Measurements from ENCODE around the gene CHSY1. TPM values are rescaled to one million over a fixed set of nuclear protein-coding genes. Genes with fewer than 3 reads are reported as not detected.

The CHSY1 gene
- total RNA-seq, 1 donor from 2014 or later = 69.3 TPM

- no peak for TF ChIP-seq CTCF (IDR thresholded peaks at IDR 0.05; ENCODE audit: unreplicated experiment)
- no peak for DNase-seq (ENCODE audit: low spot score in 2 of 2, unreplicated experiment in 2 of 2)
- H3K27ac Mint-ChIP-seq = no peak overlapping the region
Measured at GRCh38 chr15:101168898-101169494, 82.9 kb downstream of the CHSY1 start.

GRCh38 chr15:101168463-101168824, 83.4 kb downstream of the CHSY1 start:
- DNase-seq (ENCODE audit: low spot score in 2 of 2, unreplicated experiment in 2 of 2) = no peak
- Mint-ChIP-seq H3K4me3 (no peak overlapping the region), H3K36me3 (peaks cover 6% of the 10 kb centered on the region), H3K9me3 (peaks cover 28% of the 10 kb centered on the region), H3K4me1 (peaks cover 12% of the 10 kb centered on the region), H3K27me3 (ENCODE audit: low read depth) (no peaks in the 10 kb centered on the region), H3K27ac (no peak overlapping the region)
- no peak for TF ChIP-seq CTCF (IDR thresholded peaks at IDR 0.05; ENCODE audit: unreplicated experiment)

More at GRCh38 chr15:101168898-101169494, 82.9 kb downstream of the CHSY1 start:
- peaks cover 23% of the 10 kb centered on the region for H3K9me3 Mint-ChIP-seq
- no peak overlapping the region for H3K4me3 Mint-ChIP-seq
- peaks cover 9% of the 10 kb centered on the region for H3K36me3 Mint-ChIP-seq
- no peaks in the 10 kb centered on the region for H3K27me3 Mint-ChIP-seq (ENCODE audit: low read depth)
- H3K4me1 Mint-ChIP-seq = peaks cover 12% of the 10 kb centered on the region

- no peaks in the 10 kb centered on the region for H3K27me3 Mint-ChIP-seq (ENCODE audit: low read depth)
- no peak for TF ChIP-seq CTCF (IDR thresholded peaks at IDR 0.05; ENCODE audit: unreplicated experiment)
- H3K9me3 Mint-ChIP-seq = peaks cover 28% of the 10 kb centered on the region
- DNase-seq (ENCODE audit: low spot score in 2 of 2, unreplicated experiment in 2 of 2) = no peak
- H3K36me3 Mint-ChIP-seq = peaks cover 6% of the 10 kb centered on the region
- peak overlapping the region; percentile 56 for H3K27ac Mint-ChIP-seq
- H3K4me1 Mint-ChIP-seq = peaks cover 11% of the 10 kb centered on the region
- no peak overlapping the region for H3K4me3 Mint-ChIP-seq
Measured at GRCh38 chr15:101167753-101168462, 83.9 kb downstream of the CHSY1 start.

GRCh38 chr15:101167411-101167752, 84.5 kb downstream of the CHSY1 start:
- Mint-ChIP-seq H3K36me3 (peaks cover 6% of the 10 kb centered on the region), H3K4me1 (peaks cover 7% of the 10 kb centered on the region), H3K9me3 (peaks cover 28% of the 10 kb centered on the region), H3K27ac (peak overlapping the region; percentile 56), H3K27me3 (ENCODE audit: low read depth) (no peaks in the 10 kb centered on the region), H3K4me3 (no peak overlapping the region)
- no peak for TF ChIP-seq CTCF (IDR thresholded peaks at IDR 0.05; ENCODE audit: unreplicated experiment)
- DNase-seq (ENCODE audit: low spot score in 2 of 2, unreplicated experiment in 2 of 2) = no peak

- TF ChIP-seq CTCF (IDR thresholded peaks at IDR 0.05; ENCODE audit: unreplicated experiment) = no peak
- no peak overlapping the region for H3K4me3 Mint-ChIP-seq
- no peak overlapping the region for H3K27ac Mint-ChIP-seq
- peaks cover 3% of the 10 kb centered on the region for H3K4me1 Mint-ChIP-seq
- H3K36me3 Mint-ChIP-seq = peaks cover 6% of the 10 kb centered on the region
- H3K9me3 Mint-ChIP-seq = peaks cover 28% of the 10 kb centered on the region
- no peaks in the 10 kb centered on the region for H3K27me3 Mint-ChIP-seq (ENCODE audit: low read depth)
- no peak for DNase-seq (ENCODE audit: low spot score in 2 of 2, unreplicated experiment in 2 of 2)
Measured at GRCh38 chr15:101165905-101166471, 85.9 kb downstream of the CHSY1 start.
